Stomach (tissue), 9 donors: ENCODE measurements around the gene ST6GALNAC5. TPM values are rescaled to one million over a fixed set of nuclear protein-coding genes. Genes with fewer than 3 reads are reported as not detected.

Experiments
- DNase-seq, 2 donors: peaks; one replicate each; pipeline versions ENCODE4 v3.0.0 to v3.0.0-alpha.2; 2013 to 2019
- H3K27ac ChIP-seq, 5 donors: fragments of 200-600 bp in 4 of 5; sonication (generic) in 4 of 5; one replicate each; pipeline ENCODE4 v1.5.1; 2013 to 2019; ENCODE audit warnings: mild to moderate bottlenecking in 1 of 5, moderate library complexity in 1 of 5
- H3K27me3 ChIP-seq, 3 donors: fragments of 200-600 bp; sonication (generic); one replicate each; pipeline ENCODE4 v1.5.1; 2017 to 2019; ENCODE audit warnings: mixed run types in 1 of 3
- H3K36me3 ChIP-seq, 4 donors: fragments of 200-600 bp; sonication (generic); 1 replicate in 3 of 4; 2 replicates in 1 of 4; pipeline ENCODE4 v1.5.1; 2016 to 2019
- H3K4me1 ChIP-seq, 4 donors: fragments of 200-600 bp; sonication (generic); one replicate each; pipeline ENCODE4 v1.5.1; 2016 to 2019
- H3K4me3 ChIP-seq, 4 donors: fragments of 200-600 bp; sonication (generic) in 3 of 4; one replicate each; pipeline ENCODE4 v1.5.1; 2016 to 2019; ENCODE audit warnings: mild to moderate bottlenecking in 1 of 4
- H3K9me3 ChIP-seq, 4 donors: fragments of 200-600 bp; sonication (generic); one replicate each; pipeline ENCODE4 v1.5.1; 2016 to 2019
- CTCF ChIP-seq, 7 experiments: fragments of 450-650 bp in 4 of 7; fragments of 200-600 bp in 3 of 7; sonication (generic) in 3 of 7; IDR thresholded peaks; one replicate each; pipeline ENCODE4 v1.5.1; 2016 to 2019; ENCODE audit warnings: antibody characterized with exemption in 7 of 7, control low read depth in 2 of 7, mild to moderate bottlenecking in 1 of 7
- EP300 ChIP-seq: sonication (generic); formaldehyde crosslinking; IDR thresholded peaks from one replicate; pipeline ENCODE4 v1.6.1; 2017; ENCODE audit warnings: antibody characterized with exemption
- POLR2A ChIP-seq, 4 donors: fragments of 450-650 bp; IDR thresholded peaks; one replicate each; pipeline ENCODE4 v1.6.1; 2016; ENCODE audit warnings: antibody characterized with exemption in 4 of 4, control low read depth in 2 of 4, mild to moderate bottlenecking in 1 of 4, moderate library complexity in 1 of 4
- POLR2AphosphoS5 ChIP-seq, 3 donors: sonication (generic); formaldehyde crosslinking; IDR thresholded peaks; one replicate each; pipeline ENCODE4 v1.6.1; 2016; ENCODE audit warnings: antibody characterized with exemption in 3 of 3
- WGBS, 5 donors: extraction: QIAGEN DNeasy Blood & Tissue Kit in 3 of 5; methylation state at CpG; one replicate each; pipeline versions ENCODE4 v1.1.5 to v1.1.7; 2013 to 2018; 5-methylcytosine and 5-hydroxymethylcytosine counted together
- intact Hi-C: fragments of 100-400 bp; cut with DNase I; formaldehyde crosslinking; loops from one replicate; pipeline ENCODE4 v1.15.1; 2023; ENCODE audit warnings: low total_unique reads
- polyA plus RNA-seq, 3 donors: library from polyadenylated mRNA; stranded (reverse); fragments of 200-250 nt; gene quantifications; one replicate each; pipeline ENCODE4 v1.2.3, GENCODE V29; 2013
- total RNA-seq, 5 donors: library from RNA; depleted of rRNA; stranded (reverse); fragments of >200 nt; gene quantifications; one replicate each; pipeline versions ENCODE4 v1.1.0 to v1.2.3, GENCODE V29; 2014 to 2016
- donor health status: healthy with polysubstance abuse.
- donor health status: Bipolar disorder and iron deficiency.
- donor health status: healthy.

Gene ST6GALNAC5
- total and polyA plus RNA-seq, 8 donors, result 1.3 to 22.0 (median 2.9) TPM; not detected in 1

DNA sequence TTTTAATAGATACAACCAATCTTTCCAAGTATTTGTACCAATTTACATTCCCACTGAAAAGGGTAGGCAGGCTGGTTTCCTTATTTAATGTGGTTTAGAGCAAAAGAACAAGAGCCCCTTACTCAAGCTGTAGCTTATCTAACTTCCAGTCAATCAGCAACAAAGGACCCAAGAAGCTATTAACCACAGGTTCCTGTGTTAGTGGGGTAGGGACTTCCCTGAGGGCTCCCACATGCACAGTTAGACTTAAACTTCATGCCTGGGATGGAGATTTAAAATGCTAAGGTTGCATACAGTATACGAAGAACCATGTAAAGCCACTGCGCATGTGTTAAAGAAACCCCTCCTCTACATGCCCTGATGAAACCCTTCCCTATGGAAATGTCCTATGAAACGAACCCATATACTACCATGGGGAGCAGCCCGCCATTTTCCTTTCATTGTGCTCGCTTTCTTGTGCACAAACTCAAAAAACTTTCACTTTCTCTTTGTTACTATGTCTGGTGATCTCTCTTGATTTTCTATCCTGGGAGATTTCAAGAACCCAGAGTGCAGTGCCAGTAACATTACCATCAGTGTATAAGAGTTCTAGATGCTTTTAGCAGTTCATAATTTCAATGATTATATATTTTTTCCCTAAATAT, 23.3 kb upstream of the ST6GALNAC5 start:
- H3K4me3 ChIP-seq, result no peak overlapping the region
- no peak for TF ChIP-seq CTCF (IDR thresholded peaks at IDR 0.05)
- no peak for DNase-seq
- WGBS, 5 donors, result 78 to 91% (median 82%) methylated on average over 5 of the region's 5 CpGs
- peaks cover 0 to 5% (median 2%) of the 10 kb centered on the region in 4 donors for H3K9me3 ChIP-seq
- intact Hi-C loops, result no loop called here
- H3K27ac ChIP-seq, result no peak overlapping the region
- no peaks in the 10 kb centered on the region for H3K27me3 ChIP-seq
- no peaks in the 10 kb centered on the region for H3K4me1 ChIP-seq
- H3K36me3 ChIP-seq, result no peaks in the 10 kb centered on the region

- no peak overlapping the region for H3K4me3 ChIP-seq
- 42 to 72% (median 63%) methylated on average over 3 of the region's 3 CpGs for WGBS, 5 donors
- H3K36me3 ChIP-seq, result no peaks in the 10 kb centered on the region
- H3K27ac ChIP-seq, result no peak overlapping the region
- H3K4me1 ChIP-seq, result no peaks in the 10 kb centered on the region
- no peaks in the 10 kb centered on the region for H3K9me3 ChIP-seq
- TF ChIP-seq CTCF (IDR thresholded peaks at IDR 0.05) (no peak), POLR2A (IDR thresholded peaks at IDR 0.05) (no peak), POLR2AphosphoS5 (IDR thresholded peaks at IDR 0.05) (no peak), EP300 (no peak)
- H3K27me3 ChIP-seq, result no peaks in the 10 kb centered on the region
- intact Hi-C loops, result no loop called here
- no peak for DNase-seq
These were observed 13.0 kb upstream of the ST6GALNAC5 start for GRCh38 chr1:76854255-76854654.

DNA sequence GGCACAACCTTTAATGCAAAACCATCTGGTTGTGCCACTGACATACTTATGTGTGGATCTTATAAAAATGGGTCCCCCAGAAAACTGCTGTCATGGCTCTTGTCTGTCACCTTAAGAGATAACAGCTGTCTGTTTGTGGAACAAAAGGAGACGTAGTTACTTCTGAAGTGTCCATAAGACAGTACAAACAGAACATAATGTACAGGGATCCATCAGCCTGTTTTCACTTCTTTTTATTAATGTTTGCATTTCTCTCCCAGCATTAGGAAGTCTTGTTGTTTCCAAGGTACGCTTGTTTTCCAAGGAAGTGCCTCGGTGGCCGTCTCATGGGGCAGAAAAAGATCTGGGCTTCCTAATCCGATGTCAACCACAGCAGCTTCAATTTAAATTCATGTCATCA, 11.2 kb upstream of the ST6GALNAC5 start:
- intact Hi-C loops, result no loop called here
- Histone ChIP-seq H3K27ac (no peak overlapping the region), H3K27me3 (no peaks in the 10 kb centered on the region), H3K4me1 (no peaks in the 10 kb centered on the region), H3K4me3 (no peak overlapping the region), H3K36me3 (no peaks in the 10 kb centered on the region), H3K9me3 (no peaks in the 10 kb centered on the region)
- no peak for DNase-seq
- 42 to 61% (median 56%) methylated on average over 5 of the region's 5 CpGs for WGBS, 5 donors
- TF ChIP-seq POLR2AphosphoS5 (IDR thresholded peaks at IDR 0.05) (no peak), EP300 (no peak), POLR2A (IDR thresholded peaks at IDR 0.05) (no peak), CTCF (IDR thresholded peaks at IDR 0.05) (no peak)

DNA sequence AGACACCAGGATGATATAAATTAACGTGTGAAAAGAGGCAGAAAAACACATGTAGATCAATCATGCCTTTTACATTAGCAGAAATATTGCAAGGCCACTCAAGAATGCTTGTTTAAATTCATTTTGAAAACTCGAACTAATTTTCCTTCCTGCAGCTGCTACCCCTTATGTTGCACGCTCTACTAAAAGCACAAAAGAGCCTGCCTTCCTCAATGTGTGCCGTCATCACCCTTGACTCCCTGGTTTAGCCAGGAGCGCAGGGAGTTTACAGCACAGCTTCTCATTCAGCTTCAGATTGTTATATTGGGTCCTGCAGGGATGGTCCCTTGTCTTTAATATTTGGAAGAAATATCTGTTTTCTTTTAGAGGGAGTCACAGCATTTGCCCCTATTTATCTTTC, 10.1 kb upstream of the ST6GALNAC5 start:
- no peak overlapping the region for H3K4me3 ChIP-seq
- no peaks in the 10 kb centered on the region for H3K9me3 ChIP-seq
- intact Hi-C loops, result no loop called here
- H3K4me1 ChIP-seq, result no peaks in the 10 kb centered on the region
- H3K36me3 ChIP-seq, result no peaks in the 10 kb centered on the region
- no peak for DNase-seq
- H3K27ac ChIP-seq, result no peak overlapping the region
- WGBS, 5 donors, result 61 to 78% (median 70%) methylated on average over 5 of the region's 5 CpGs
- no peak for TF ChIP-seq CTCF (IDR thresholded peaks at IDR 0.05)
- no peak for TF ChIP-seq POLR2AphosphoS5 (IDR thresholded peaks at IDR 0.05)
- no peak for TF ChIP-seq POLR2A (IDR thresholded peaks at IDR 0.05)
- no peak for TF ChIP-seq EP300
- H3K27me3 ChIP-seq, result no peaks in the 10 kb centered on the region
